Esophagus squamous epithelium (tissue), 4 donors: ENCODE results near the gene AMFR.

Experiments
- POLR2A ChIP-seq, 4 donors: fragments of 450-650 bp; IDR thresholded peaks; one replicate each; pipeline ENCODE4 v1.6.1; 2017; ENCODE audit warnings: antibody characterized with exemption in 4 of 4, mild to moderate bottlenecking in 4 of 4, moderate library complexity in 3 of 4
- TF ChIP-seq, protein P1 (sequence below), 6 experiments: fragments of 450-650 bp in 4 of 6; fragments of 200-600 bp in 2 of 6; sonication (generic) in 2 of 6; IDR thresholded peaks; one replicate each; pipeline ENCODE4 v1.5.1; 2016 to 2019; ENCODE audit warnings: antibody characterized with exemption in 6 of 6, mild to moderate bottlenecking in 4 of 6, moderate library complexity in 4 of 6

DNA sequence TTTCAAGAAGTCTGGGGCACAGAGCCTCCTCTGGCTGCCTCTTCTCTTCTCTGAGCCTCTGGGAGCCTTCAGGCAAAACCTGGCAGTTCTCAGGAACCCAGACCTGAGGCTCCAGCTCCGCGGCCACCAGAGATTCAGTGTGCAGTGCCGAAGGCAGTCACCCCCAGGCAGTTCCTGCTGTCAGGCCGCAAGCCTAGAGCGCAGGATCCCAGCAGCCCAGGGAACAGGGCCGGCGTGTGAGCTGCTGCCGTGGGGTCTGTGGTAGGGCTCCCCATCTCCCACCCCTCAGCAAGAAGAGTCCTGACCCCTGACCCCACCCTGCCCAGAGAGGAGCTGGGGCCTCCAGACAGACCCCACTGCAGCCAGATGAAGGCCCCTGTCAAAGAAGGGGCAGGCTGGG lies 78.2 kb downstream of the AMFR start:
- TF ChIP-seq, protein P1, sequence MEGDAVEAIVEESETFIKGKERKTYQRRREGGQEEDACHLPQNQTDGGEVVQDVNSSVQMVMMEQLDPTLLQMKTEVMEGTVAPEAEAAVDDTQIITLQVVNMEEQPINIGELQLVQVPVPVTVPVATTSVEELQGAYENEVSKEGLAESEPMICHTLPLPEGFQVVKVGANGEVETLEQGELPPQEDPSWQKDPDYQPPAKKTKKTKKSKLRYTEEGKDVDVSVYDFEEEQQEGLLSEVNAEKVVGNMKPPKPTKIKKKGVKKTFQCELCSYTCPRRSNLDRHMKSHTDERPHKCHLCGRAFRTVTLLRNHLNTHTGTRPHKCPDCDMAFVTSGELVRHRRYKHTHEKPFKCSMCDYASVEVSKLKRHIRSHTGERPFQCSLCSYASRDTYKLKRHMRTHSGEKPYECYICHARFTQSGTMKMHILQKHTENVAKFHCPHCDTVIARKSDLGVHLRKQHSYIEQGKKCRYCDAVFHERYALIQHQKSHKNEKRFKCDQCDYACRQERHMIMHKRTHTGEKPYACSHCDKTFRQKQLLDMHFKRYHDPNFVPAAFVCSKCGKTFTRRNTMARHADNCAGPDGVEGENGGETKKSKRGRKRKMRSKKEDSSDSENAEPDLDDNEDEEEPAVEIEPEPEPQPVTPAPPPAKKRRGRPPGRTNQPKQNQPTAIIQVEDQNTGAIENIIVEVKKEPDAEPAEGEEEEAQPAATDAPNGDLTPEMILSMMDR (IDR thresholded peaks at IDR 0.05) = no peak
- no peak for TF ChIP-seq POLR2A (IDR thresholded peaks at IDR 0.05)
